NCI-H2227 treated with DMSO at 0.1 percent for 48 hours (cell line): Measurements from ENCODE around the gene RASAL2.
"Not testable (repeated sequence)": the region's sequence is repeated elsewhere in the genome, so short reads cannot be mapped to it uniquely, and the experiment has no call there.

Source experiments
- DNase-seq: peaks from one replicate; lab custom pipeline; 2025; lab: John Stamatoyannopoulos, UW

Gene RASAL2

DNA sequence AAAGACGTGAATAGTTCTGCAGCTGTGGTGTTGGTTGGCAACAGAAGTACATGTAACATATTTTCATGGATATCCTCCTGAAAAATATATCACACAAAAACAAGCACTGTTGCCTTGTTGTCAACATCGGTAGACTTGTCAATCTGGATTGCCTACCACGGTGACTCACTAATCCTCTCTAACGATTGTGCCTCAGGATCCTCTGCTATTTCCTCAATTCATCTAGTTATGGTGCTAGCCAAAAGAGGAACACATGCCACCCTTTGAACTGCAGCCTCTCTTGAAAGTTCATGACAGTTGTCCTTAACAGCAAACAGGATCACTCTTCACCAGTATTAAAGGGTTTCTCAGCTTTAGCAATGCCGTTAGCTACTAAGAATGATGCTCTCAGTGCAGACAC, 25.7 kb downstream of the RASAL2 start:
- DNase-seq, result no peak

DNA sequence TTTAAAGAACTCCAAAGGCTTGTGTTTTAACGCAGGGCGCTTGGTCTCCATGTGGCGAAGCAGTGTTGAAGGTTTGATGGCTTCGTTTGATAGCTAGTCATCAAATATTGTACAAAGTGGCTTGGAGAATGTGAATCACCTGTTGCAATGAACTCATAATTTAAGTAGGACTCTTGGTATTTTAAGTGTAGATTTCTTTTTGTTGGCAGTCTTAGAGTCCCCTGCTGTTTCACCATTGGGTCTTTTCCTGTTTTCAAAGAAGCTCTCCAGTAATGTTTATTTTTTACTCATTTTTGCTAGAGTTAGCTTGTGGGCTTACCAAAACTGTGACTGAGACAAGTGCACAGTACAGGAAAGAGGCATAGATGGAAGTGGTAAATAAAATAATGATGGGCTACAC, 26.2 kb downstream of the RASAL2 start:
- DNase-seq, result no peak

DNA sequence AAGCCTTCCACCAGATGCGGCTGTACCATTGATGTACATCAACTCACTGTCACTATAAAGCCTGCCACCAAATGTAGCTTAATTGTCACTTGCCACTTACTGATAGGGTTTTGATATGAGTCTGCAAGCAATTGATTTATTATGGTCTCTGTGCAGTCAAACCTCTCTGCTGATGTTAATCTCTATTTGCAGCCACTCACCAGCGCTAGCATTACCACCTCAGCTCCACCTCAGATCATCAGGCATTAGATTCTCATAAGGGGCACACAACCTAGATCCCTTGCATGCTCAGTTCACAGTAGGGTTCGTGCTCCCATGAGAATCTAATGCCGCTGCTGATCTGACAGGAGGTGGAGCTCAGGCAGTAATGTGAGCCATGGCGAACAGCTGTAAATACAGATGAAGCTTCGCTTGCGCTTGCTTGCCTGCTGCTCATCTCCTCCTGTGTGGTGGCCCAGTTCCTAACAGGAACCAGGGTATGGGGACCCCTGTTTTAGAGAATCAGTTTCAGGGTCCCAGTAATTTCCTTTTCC, 26.7 kb downstream of the RASAL2 start:
- not testable (repeated sequence) for DNase-seq

DNA sequence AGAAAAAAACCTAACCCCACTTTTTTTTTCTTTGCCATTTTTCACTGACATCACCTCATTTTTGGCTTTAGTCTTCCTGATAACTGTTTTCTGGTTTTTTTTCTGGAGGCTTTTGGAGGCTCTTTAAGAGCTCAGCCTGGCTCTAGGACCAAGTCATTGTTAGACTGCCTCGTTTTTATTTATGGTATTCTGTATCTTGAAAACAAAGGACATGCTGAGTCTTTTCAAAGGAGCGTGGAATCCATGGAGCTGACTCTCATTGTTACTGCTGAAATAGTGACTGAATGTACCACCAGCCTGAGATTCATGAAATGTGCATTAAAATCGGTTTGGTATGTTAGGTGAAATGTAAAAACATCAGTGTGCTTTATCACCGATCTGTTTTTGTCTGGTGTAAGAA, 28.0 kb downstream of the RASAL2 start:
- no peak for DNase-seq

DNA sequence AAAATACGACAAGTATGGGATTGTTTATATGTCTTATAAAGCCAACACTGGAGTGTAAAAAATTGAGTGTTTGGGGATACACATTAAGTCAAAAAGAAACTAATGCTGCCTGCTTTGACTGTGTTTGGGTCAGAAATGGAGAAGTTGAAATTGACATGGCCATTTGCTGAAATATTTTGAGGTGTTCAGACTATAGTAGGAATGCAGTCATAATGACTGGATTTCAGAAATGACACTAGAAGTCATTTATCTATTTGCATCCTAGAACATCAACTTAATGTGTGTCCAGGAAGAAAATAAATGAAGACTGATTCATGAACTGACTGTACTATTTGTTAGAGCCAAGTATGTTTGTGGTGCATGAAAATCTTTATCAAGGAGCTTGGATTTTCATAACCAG, 28.4 kb downstream of the RASAL2 start:
- no peak for DNase-seq

DNA sequence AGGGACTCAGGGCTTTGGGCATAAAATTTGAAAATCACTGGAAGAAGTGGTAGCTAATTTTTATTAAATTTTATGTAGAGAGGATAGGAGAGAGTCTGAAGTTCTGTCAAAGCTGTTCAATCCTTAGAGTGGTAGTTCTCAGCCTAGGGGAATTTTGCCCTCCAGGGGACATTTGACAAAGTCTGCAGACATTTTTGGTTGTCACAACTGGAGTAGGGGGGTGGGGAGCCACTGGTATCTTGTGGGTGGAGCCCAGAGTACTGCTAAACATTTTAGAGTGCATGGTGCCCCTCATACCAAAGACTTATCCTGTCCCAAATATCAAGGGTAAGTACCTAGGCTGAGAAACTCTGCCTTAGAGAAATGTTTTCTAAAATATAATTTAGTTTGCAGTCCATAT, 30.2 kb downstream of the RASAL2 start:
- no peak for DNase-seq

DNA sequence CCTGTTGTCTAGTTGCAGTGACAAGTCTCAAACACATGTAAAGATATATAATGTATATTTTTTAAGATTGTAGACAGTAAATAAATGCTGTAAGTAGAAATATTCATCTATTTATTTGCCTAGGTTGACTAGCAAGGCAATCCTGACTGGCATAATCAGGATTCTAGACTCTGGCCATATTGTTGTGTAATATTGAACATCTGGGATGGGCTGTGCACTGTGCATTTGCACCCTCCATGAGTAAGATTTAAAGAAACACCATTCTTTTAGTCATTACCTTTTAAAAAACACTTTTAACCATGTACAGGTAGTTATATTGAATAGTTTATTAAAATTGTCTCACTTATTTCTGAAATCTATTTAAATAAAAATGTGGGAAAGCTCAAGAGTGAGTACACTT, 32.4 kb downstream of the RASAL2 start:
- no peak for DNase-seq

DNA sequence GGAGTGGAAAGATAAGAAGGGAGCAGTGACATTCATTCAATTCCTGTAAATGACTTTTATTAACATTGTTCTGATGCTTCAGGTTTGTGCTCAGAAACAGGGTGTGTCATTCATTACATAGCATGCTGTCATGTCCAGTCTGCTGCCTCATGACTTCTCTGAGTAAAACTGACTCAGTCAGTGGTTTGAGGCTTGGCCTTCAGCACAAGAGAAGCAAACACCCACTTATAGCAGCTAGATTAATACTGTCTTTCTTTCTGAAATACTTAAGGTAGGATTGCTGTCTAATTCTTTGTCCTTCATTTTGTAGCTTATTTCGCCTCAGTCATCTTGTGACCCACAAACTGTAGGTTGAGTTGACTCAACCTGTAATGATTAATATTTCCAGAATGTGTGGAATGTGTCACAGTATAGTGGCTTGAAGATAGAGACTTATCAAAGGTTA, 32.9 kb downstream of the RASAL2 start:
- no peak for DNase-seq

DNA sequence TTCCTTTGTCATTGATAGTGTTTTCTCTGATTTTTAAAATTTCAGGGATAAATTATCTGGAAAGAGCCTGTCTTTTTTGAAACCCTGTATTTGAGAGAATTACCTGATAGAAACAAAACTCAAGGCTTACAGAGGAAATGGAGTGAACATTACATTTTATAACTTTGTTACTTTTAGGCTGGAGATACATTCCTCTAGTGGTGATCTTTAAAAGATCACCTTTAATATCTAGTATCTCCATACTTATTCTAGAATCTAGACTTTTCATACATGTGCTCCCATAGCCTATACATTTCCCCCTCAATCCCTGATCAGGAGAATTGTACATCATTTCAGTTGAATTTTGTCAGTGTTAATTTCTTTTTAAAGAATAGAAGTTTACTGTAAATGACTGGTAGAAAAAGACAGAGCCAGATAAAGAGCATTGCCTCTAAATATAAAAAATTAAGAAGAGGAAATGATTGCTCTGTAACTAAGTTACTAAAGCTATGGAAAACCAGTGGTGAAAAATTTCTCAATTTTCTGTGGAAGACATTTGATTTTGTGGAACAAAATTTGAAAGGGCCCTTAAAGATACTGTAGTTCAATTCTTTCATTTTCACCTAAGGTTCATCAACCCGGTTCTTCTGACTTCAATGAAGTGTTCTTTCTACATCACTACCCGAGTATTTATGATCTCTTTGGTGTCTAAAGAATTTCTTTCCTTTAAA, 33.7 kb downstream of the RASAL2 start:
- no peak for DNase-seq

DNA sequence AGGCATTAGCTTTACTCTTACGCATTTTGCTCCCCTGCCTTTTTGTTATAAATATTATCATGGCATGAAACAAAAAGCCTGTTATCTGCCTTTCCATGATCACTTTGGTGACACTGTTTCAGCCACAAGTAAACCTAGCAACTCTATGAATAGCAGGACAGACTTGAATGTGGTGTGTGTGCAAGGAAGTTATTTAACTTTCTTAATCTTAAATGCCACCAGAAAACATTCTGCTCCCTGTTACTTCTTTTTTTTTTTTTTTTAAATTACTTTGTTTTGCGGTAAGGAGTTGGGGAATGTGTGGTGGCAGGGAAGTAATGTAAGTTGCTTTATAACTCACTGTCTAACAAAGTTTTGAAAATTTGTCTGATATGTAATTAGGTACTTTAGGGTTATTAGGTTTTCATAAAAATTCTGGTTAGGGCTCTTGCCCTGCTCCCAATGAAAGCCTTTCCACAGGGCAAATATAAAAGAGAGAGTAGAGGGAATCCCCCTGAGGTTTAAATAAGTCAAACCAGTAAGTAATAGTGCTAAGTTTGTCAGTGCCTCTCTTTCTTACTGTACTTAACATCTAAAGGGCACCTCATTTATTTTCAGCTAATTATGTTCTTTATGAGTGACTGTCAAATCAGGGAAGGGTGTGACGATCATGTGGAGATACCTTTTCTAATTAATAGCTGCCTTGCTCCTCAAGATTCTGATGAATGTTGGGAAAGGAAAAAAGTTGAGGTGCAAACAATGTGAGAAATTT, 39.5 kb downstream of the RASAL2 start:
- DNase-seq, result no peak

DNA sequence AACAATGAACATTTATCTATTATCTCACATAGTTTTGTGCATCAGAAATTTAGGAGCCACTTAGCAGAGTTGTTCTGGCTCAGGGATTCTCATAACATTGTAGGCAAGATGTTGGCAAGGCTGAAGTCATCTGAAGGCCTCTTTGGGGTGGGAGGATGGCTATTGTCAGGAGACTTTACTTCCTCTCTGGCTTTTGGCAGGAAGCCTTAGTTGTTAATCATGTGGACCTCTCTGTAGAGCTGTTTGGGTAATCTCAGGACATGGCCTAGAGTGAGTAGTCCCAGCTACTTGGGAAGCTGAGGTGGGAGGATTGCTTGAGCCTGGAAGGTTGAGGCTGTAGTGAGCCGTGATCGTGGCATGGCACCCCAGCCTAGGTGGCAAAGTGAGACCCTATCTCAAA, 40.2 kb downstream of the RASAL2 start:
- no peak for DNase-seq

DNA sequence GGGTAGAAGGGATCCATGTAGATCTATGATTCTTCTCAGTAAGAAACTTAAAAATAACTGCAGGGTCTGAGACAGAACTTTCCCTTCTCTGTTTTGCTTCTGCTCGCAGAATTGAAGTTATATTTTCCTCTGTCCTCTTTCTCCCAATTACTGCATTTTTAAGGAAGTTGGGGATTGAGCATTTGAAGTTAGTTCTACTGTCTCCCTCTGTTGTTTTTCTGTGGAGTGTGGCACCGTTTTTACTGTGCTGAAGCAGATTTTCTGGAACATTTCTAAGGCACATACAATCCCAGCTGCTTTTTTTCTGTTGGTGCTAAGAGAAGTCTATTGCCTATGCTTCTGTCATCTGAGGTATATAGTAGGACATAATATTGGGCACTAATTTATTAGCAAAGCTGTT, 43.3 kb downstream of the RASAL2 start:
- DNase-seq, result no peak

DNA sequence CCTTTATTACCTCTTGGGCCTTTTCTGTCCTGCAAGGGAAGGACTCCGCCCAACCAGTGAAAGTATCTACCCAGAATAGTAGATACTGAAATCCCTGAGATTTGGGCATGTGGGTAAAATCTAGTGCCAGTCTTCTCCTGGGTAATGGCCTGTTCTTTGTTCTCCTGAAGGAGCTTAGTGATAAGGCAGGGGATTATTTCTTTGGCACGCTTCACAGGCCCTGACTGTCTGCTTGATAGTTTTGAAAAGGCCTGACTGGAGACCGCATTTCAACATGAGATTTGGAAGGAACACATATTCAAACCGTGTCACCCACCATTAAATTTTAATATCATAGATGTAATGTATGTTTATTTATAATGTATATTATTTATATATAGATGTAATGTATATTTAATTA, 48.9 kb downstream of the RASAL2 start:
- no peak for DNase-seq

DNA sequence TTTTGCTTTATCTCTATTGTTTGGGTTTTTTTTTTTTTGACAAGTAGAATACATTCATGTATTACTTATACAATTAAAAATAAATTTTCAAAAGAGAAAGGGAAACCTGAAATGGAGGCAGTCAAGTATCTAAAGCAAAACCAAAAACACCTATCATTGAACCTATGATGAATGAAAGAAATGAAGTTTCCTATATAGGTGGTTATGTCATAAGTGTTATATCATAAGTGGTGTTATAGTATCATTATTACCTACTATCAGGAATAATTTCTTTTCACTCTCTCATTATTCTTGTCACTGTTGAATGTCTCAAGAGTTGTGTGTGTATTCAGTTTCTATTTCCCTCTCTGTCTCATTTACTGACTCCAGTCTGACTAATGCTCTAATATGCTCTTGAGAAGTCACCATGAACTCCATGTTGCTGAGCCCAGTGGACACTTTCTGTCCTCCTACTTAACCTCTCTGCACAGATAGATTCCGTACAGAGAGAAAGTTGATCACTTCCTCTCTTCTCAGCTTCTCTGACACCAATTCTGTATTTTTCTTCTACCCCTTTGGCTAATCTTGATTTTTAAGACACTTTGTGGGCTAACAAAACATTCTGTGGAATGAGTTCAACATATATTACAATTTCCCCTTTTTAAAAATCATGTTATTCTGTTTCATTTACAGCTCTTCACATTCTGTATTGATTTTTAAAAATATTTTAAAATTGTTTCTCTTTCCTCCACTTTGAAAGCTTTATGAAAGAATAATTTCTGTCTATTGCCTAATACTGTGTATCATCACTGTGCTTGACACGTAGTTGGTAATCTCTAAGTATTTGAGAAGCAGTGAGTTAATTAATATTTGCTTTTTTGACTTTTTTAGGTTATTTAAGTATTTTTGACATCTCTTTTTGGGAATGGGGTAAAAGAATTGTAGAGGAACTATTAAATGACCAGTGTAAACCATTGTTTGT, 50.1 kb downstream of the RASAL2 start:
- DNase-seq, result no peak

DNA sequence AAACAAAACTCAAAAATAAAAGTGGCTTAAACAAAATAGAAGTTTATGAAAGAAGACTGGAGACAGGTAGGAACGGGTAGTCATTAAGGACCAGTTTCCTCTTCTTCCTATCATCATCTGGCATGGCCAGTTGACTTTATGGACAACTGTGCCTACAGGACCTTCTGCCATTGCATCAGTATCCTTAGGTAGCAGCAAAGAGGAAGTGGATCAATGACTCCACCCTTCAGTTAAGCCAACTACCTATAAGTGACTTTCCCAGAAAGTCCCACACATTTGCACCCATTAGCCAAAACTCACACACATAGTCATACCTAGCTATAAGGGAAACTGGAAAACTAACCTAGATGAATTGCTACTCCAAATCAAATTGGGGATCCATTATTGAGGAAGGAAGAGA, 51.7 kb downstream of the RASAL2 start:
- no peak for DNase-seq

DNA sequence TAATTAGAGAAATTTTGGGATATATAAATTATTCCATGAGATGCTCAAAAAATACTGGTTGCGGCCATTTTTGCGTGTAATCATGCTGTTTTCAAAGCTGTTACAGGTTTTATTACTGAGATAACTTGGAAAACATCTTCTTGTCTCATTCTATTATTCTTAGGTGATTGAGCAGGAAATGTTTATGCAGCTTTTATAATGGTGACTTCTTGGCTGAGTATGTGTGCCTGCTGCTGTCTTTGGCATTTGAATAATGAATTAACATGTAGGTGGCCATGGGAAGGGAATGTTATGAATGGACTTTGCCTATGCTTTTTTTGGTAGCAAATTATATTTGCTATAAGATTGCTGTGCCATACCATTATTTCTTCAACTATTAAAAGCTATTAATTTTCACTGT, 52.5 kb downstream of the RASAL2 start:
- DNase-seq, result no peak

DNA sequence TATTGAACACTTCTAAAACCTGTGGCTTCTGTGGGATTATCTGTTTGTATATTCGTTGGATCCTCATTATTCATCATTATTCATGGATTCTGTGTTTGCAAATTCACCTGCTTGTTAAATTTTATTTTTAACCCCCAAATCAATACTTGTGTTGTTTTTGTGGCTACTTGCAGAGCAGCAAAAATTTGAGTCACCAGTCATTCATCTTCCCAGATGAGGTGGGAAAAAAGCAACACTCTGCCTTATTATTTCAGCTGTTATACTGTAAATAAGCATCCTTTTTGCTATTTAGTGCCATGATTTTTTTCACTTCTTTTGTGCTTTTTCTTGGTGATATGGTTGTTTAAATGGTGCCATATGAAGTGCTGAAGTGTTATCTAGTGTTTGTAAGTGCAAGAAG, 56.7 kb downstream of the RASAL2 start:
- no peak for DNase-seq

DNA sequence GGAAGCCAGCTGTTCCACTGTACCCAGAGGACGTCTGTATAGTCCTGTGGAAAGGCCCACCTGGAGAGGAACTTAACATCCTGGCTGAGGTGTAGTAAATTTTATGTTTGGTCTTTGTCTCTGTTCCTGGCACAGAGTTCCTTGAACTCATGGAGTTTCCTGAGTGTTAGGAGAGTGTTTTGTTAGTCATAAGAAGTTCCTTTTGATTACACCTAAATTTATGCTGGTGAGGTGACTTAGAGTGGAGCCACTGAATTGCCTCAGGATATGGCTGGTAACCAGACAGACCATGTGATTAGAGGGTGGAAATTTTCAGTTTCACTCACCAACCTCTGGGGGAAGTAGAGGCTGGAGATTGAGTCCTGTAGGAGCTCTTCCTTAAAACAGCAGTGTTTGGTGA, 57.9 kb downstream of the RASAL2 start:
- DNase-seq, result no peak

DNA sequence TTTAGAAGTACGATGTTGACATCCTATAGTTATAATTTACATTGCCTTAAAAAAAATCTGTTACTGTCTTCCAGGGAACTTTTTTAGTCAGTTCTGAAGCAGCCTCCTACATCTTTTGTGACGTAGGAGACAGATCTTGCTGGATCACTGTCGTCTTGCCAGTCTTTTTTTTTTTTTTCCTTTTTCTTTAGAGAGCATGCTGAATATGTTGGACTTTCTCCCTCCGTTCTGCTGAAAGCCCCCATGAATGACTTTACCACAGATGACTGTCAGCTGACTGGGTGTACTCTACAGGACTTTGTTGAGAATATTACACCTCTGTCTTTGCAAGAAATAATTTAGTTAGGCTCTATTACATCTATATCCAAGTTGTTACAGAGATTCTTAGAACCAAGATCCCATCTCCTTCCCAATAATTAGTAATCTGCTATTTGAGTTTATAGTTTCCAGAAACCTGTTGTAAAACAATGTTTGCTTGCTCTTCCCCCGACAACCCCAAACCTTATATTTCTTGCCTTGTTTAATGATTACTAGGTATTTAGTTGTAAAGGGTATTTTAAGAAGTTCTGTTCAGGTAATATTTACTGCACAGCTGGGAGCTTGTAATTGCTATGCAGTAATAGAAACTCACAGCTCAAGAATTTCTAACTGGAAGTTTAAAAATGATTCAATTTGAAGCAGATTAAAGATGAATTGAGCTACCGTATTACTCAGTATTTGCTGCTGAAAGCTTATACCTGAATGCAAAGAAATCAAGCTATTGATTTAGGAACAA, 61.8 kb downstream of the RASAL2 start:
- DNase-seq, result peak; percentile 38

DNA sequence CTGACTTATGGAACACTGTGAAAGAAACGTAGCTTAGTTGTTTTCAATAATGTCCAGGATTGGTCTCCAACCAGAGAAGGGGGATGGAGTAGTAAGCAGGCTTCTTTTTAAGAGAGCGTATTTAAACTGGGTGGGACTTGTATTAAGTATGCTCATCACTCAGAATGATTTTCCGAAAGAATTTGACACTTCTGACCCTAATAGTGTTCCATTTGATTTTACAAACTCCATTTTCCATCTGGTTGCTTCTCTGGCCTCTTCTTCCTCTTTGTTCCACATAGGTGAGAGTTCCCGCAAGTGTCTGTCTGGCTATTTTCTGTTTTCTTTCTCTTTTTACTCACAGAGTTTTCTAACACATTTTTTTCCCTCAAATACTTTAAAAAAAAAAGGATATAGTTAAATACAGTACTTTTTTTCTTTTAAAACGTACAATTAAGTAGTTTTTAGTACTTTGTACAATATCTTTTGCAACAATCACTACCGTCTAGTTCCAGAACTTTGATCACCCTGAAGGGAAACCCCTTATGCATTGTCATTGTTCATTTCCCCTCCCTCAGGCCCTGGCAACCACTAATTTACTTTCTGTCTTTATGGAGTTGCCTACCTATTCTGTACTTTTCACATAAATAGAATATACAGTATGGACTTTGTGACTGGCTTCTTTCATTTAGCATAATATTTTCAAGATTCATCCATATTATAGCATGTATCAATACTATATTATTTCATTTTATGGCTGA, 67.0 kb downstream of the RASAL2 start:
- no peak for DNase-seq

DNA sequence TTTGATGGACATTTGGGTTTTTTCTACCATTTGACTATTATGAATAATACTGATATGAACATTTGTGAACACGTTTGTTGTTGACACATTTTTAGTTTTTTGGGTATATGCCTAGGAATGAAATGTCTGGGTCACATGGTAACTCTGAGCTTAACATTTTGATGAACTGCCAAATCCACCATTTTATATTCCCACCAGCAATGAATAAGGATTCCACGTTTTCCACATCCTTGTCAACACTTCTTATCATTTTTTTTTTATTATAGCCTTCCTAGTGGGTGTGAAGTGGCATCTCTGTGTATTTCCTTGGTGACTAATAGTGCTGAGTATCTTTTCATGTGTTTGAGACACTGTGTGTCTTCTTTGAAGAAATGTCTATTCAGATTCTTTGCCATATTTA, 67.6 kb downstream of the RASAL2 start:
- no peak for DNase-seq
